HG03558 (cell line): ENCODE results near the gene OAS1.
"Not testable (repeated sequence)": the region's sequence is repeated elsewhere in the genome, so short reads cannot be mapped to it uniquely, and the experiment has no call there.

Experiments used
- ATAC-seq: cut with Tn5 transposase; IDR thresholded peaks from one replicate; pipeline ENCODE4 v1.9.1; 2021; ENCODE audit warnings: moderate number of reproducible peaks; ENCODE audit not compliant: unreplicated experiment; ENCODE audit errors: extremely low read depth

Gene OAS1

GRCh38 chr12:112933129-112933505 lies 26.4 kb downstream of the OAS1 start:
- no peak for ATAC-seq

GRCh38 chr12:112936264-112936663 lies 29.5 kb downstream of the OAS1 start:
- no peak for ATAC-seq

DNA sequence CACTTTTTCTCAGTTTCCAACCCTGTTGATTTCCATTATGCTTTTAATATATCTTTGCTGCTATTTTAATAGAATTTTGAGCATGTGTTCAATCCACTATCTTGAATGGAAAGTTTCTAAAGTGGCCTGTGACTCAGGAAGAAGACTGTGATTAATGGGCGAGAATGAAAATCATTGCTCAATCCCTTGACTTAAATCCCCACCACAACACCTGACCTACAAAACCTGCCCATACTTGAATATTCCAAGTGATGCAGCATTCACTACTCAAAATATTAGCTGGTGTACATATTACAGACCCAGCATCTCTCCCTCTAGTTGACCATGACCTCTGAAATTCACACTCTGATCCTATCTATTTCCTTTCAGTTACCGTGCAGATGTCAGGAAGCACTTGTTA lies 30.2 kb downstream of the OAS1 start:
- no peak for ATAC-seq

GRCh38 chr12:112937741-112938719 lies 31.3 kb downstream of the OAS1 start, which contains the start of gene OAS3:
Gene OAS3, plus strand, starts transcription at chr12:112938474. Its CDS starts 57 bp downstream, at chr12:112938531.
- ATAC-seq, result no peak

DNA sequence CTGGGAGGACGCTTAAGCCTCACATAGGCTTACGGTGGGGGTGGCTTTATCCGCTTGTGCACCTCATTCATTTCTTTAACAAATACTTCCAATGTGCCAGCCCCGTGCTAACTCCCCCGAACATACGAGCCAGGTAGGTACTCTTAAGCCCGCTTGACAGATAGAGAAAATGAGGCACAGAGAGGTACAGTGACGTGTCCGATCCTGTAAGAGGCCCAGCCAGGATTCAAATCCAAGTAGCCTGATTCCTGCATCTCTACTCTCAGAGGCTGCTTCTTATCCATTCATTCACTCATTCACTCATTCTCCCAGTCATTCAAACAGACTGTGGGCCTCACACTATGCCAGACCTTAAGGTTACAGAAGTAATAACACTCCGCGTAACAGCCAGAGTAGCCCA lies 32.0 kb downstream of the OAS1 start:
- no peak for ATAC-seq

DNA sequence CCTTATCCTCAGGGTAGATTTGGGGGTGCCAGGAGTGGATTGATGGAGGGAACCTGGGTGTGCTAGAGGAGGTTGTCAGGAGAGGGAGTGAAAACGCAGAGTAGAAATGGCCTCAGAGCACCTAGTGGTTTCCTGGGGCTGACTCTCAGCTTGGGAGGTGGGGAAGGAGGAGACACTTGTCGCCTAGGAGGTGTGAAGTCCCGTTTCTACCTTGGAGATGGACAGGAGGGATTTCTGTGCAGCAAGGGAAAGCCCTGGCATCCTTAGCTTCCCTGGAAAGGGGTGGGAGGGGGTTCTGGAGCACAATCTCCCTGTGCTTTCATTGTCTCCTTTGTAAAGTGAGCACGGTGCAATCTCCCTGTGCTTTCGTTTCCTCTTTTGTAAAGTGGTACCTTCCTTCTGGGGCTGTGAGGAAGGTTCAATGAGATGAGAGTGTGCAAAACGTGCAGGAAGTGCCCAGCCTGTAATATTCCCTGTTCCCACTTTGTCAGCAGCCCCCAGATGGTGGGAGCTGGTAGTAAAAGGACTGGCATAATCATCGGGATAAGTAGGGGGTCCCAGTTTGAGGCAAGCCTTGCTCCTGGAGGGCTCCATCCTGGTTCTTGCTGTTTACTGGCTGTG lies 33.1 kb downstream of the OAS1 start:
- no peak for ATAC-seq

- no peak for ATAC-seq
Observed at GRCh38 chr12:112941528-112942335, 35.0 kb downstream of the OAS1 start.

DNA sequence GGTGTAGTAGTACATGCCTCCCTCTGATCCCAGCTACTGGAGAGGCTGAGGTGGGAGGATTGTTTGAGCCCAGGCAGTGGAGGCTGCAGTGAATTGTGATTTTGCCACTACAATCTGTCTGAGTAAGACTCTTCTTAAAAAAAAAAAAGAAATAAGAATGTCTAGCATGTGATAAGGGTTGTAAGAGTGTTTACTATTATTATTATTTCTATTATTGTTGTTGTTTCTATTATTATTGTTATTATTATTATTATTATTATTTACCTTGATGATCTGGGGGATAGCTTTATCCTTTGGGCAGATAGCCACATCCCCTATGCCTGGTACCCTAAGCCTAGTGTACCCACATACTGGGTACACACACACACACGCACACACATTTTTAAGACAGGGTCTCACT lies 35.8 kb downstream of the OAS1 start:
- no peak for ATAC-seq

DNA sequence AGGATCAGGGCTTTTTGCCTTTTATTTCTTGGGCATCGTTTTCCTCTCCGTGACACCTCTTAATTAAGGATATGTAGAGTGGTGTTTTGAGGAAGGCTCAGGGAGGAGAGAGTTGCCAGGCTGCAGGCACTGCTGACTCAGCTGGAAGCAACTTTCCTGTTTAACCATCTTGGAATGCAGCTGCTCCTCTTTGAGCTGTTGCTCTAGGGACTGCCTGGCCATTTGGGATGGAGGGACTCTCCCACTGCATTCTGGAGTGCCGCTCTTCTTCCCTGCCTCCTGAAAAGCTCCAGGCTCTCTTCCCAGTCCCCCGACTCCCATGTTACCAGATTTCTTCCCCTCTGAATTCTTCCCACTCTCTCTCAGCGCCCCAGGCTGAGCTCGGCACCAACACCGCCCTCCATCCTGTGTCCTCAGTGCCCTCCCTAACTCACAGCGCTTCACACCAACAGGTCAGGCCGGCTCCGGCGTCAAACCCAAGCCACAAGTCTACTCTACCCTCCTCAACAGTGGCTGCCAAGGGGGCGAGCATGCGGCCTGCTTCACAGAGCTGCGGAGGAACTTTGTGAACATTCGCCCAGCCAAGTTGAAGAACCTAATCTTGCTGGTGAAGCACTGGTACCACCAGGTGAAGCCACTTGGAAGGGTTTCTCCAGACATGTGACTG lies 37.4 kb downstream of the OAS1 start:
- no peak for ATAC-seq

- no peak for ATAC-seq
Observed at GRCh38 chr12:112945515-112945914, 38.8 kb downstream of the OAS1 start.

DNA sequence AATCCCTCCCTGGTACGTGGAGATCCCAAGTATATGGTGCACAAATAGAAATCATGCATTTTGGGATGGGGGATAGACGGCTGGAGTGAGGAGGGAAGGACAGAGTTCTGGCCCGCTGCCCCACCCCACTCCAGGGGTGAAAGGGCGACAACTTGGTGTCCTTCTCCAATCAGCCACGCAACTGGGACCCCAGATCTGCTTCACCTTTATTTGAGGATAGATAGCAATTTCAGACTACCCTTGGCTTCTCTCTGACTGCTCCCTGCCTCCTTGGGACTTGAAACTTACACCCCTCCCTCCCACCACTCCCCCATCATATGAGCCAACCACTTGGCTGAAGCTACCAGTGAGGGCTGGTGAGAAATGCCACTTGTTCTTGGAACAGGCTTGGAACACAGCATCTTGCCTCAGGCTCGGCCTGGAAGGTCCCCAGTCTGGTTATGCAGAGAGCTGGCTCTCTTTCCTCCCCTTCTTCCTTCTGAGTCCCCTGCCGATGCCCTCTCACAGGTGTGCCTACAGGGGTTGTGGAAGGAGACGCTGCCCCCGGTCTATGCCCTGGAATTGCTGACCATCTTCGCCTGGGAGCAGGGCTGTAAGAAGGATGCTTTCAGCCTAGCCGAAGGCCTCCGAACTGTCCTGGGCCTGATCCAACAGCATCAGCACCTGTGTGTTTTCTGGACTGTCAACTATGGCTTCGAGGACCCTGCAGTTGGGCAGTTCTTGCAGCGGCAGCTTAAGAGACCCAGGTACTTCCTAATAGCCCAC lies 39.7 kb downstream of the OAS1 start:
- no peak for ATAC-seq

GRCh38 chr12:112947314-112947713 lies 40.6 kb downstream of the OAS1 start:
- ATAC-seq, result no peak

DNA sequence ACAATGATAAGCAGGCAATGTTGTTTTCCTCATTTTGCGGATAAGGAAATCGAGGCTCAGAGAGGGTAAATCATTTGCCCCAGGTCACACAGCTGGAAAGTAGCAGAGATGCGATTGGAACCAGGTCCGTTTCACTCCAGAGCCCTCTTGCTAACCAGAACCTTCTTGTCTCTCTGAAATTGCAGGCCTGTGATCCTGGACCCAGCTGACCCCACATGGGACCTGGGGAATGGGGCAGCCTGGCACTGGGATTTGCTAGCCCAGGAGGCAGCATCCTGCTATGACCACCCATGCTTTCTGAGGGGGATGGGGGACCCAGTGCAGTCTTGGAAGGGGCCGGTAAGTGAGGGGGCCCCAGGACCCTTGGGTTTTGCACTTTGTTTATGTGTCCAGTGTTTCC lies 41.0 kb downstream of the OAS1 start:
- ATAC-seq, result no peak

GRCh38 chr12:112948806-112949205 lies 42.0 kb downstream of the OAS1 start:
- ATAC-seq, result no peak

- no peak for ATAC-seq
Observed at GRCh38 chr12:112950701-112951100, 43.9 kb downstream of the OAS1 start.

DNA sequence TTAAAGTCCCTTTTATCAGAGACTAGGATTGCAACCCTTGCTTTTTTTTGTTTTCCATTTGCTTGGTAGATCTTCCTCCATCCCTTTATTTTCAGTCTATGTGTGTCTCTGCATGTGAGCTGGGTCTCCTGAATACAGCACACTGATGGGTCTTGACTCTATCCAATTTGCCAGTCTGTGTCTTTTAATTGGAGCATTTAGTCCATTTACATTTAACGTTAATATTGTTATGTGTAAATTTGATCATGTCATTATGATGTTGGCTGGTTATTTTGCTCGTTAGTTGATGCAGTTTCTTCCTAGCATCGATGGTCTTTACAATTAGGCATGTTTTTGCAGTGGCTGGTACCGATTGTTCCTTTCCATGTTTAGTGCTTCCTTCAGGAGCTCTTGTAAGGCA lies 50.4 kb downstream of the OAS1 start:
- ATAC-seq, result not testable (repeated sequence)

DNA sequence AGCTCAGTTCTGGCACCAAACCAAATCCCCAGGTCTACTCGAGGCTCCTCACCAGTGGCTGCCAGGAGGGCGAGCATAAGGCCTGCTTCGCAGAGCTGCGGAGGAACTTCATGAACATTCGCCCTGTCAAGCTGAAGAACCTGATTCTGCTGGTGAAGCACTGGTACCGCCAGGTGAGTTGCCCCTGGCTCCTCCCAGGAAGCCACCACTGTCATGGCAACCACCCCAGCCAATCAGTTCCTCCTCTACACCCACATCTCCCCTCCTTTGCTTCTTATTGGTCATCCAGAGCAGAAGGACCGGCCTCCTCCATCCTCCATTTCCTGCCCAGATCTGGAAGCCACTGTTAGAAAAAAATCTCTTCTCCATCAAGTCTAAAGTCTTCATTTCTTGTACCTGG lies 54.3 kb downstream of the OAS1 start:
- no peak for ATAC-seq

- ATAC-seq, result no peak
Observed at GRCh38 chr12:112961536-112961935, 54.8 kb downstream of the OAS1 start.

GRCh38 chr12:112962561-112962960 lies 55.8 kb downstream of the OAS1 start:
- ATAC-seq, result no peak
